Body of pancreas (tissue), 4 donors: ENCODE measurements around the gene ANAPC2.

Source experiments
- POLR2A ChIP-seq, 3 donors: fragments of 450-650 bp; IDR thresholded peaks; one replicate each; pipeline ENCODE4 v1.6.1; 2016; ENCODE audit warnings: antibody characterized with exemption in 3 of 3, mild to moderate bottlenecking in 2 of 3
- TF ChIP-seq, protein P1 (sequence below), 7 experiments: fragments of 450-650 bp in 4 of 7; fragments of 200-600 bp in 3 of 7; sonication (generic) in 3 of 7; IDR thresholded peaks; one replicate each; pipeline ENCODE4 v1.5.1; 2016 to 2019; ENCODE audit warnings: antibody characterized with exemption in 7 of 7

DNA sequence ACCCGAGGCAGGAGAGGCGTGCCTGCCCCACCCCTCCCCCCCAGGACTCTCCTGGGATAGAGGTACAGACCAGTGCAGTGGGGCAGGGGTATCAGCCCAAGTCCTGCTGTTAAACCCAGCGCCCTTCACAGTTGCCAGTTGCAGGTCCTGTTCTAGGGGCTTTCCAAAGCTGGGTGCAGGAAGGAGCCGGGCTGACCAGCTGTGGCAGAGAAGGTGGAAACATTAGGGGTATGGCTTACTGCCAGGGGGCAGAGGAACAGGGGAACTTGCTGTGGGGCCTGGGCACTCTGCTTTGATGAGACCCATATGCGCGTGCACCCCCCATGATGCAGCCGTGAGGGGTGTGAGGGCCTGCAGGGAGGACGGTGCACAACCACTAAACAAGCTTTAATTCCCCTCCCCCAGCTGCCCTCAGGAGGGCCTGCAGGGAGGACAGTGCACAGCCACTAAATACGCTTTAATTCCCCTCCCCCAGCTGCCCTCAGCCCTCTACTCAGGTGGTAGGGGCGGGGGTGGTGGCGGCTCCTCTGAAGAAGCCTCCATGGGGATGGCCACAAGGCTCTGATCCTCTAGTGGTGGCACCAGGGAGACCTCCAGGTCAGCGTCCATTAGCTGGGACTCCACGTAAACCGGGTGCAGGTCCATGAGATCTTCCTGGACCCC is 17.7 kb downstream of the ANAPC2 start:
- TF ChIP-seq, protein P1, sequence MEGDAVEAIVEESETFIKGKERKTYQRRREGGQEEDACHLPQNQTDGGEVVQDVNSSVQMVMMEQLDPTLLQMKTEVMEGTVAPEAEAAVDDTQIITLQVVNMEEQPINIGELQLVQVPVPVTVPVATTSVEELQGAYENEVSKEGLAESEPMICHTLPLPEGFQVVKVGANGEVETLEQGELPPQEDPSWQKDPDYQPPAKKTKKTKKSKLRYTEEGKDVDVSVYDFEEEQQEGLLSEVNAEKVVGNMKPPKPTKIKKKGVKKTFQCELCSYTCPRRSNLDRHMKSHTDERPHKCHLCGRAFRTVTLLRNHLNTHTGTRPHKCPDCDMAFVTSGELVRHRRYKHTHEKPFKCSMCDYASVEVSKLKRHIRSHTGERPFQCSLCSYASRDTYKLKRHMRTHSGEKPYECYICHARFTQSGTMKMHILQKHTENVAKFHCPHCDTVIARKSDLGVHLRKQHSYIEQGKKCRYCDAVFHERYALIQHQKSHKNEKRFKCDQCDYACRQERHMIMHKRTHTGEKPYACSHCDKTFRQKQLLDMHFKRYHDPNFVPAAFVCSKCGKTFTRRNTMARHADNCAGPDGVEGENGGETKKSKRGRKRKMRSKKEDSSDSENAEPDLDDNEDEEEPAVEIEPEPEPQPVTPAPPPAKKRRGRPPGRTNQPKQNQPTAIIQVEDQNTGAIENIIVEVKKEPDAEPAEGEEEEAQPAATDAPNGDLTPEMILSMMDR (IDR thresholded peaks at IDR 0.05): no peak
- no peak for TF ChIP-seq POLR2A (IDR thresholded peaks at IDR 0.05)
